Endothelial cell of umbilical vein (primary cell): ENCODE results near the gene MACF1. TPM values are rescaled to one million over a fixed set of nuclear protein-coding genes. Genes with fewer than 3 reads are reported as not detected.

Experiments
- BruUV-seq: library from RNA; stranded (reverse); fragments of 400-500 nt; replicated peaks from 2 replicates; lab custom pipeline; 2021; lab: Mats Ljungman, UMichigan
- CTCF ChIA-PET: fragments of 300-600, 350-600 bp; sonication (Branson Sonifier 250); formaldehyde crosslinking; loops from one replicate; lab custom pipeline; 2021; ENCODE audit warnings: antibody characterized with exemption, inconsistent platforms; lab: Charles Lee
- POLR2A ChIA-PET: fragments of 300-600, 350-600 bp; sonication (Branson Sonifier 250); formaldehyde crosslinking; loops from one replicate; lab custom pipeline; 2021; ENCODE audit warnings: antibody characterized with exemption, inconsistent platforms; lab: Charles Lee
- DNase-seq: peaks from one replicate; pipeline ENCODE4 v3.0.0-alpha.2; 2011; ENCODE audit warnings: low read depth, low spot score
- FAIRE-seq: peaks from 2 replicates; lab custom pipeline; 2011; peaks lifted over from hg19 to GRCh38; lab: Jason Lieb, UNC
- H2AFZ ChIP-seq: 2 replicates; pipeline ENCODE4 v1.6.0; 2012; ENCODE audit warnings: low read depth, low read length, control low read depth, inconsistent platforms
- H3K27ac ChIP-seq: 2 replicates; pipeline ENCODE4 v1.5.1; 2011; ENCODE audit warnings: low read depth, mild to moderate bottlenecking, control low read depth, low read length, moderate library complexity; ENCODE audit not compliant: insufficient read depth
- H3K27me3 ChIP-seq, 2 experiments: 2 replicates each; pipeline versions ENCODE4 v1.6.0 to v1.6.1; 2011; ENCODE audit warnings: low read length in 2 of 2, mixed read lengths in 1 of 2; ENCODE audit not compliant: control insufficient read depth in 2 of 2, insufficient read depth in 2 of 2
- H3K36me3 ChIP-seq, 2 experiments: 2 replicates in 1 of 2; 3 replicates in 1 of 2; pipeline ENCODE4 v1.5.1; 2011; ENCODE audit warnings: low read length in 2 of 2, mild to moderate bottlenecking in 1 of 2, moderate library complexity in 1 of 2; ENCODE audit not compliant: control insufficient read depth in 2 of 2, insufficient read depth in 2 of 2; ENCODE audit errors: extremely low read depth in 1 of 2
- H3K4me1 ChIP-seq: 3 replicates; pipeline ENCODE4 v1.5.1; 2011; ENCODE audit warnings: mild to moderate bottlenecking, low read length; ENCODE audit not compliant: control insufficient read depth, insufficient read depth; ENCODE audit errors: extremely low read depth
- H3K4me2 ChIP-seq: 2 replicates; pipeline ENCODE4 v1.6.1; 2011; ENCODE audit warnings: low read length, control low read depth, mixed read lengths; ENCODE audit not compliant: insufficient read depth
- H3K4me3 ChIP-seq, 3 experiments: fragments of 200-600 bp in 1 of 3; sonication (generic), shearing (Covaris generic) in 1 of 3; replicated peaks in 1 of 3; 2 replicates each; pipeline ENCODE4 v1.5.1; 2011 to 2016; ENCODE audit warnings: control low read depth in 3 of 3, low read length in 3 of 3, mild to moderate bottlenecking in 2 of 3, inconsistent platforms in 1 of 3, low read depth in 1 of 3, moderate library complexity in 1 of 3; ENCODE audit not compliant: insufficient read depth in 1 of 3
- H3K79me2 ChIP-seq: 2 replicates; pipeline ENCODE4 v1.6.0; 2012; ENCODE audit warnings: low read length, inconsistent platforms; ENCODE audit not compliant: control insufficient read depth, insufficient read depth
- H3K9ac ChIP-seq: replicated peaks from 2 replicates; pipeline ENCODE3; 2011; ENCODE audit warnings: low read length, control low read depth; ENCODE audit not compliant: insufficient read depth; ENCODE audit errors: extremely low read depth
- H3K9me1 ChIP-seq: replicated peaks from 3 replicates; pipeline ENCODE4 v1.6.0; 2011; ENCODE audit warnings: mild to moderate bottlenecking, low read length; ENCODE audit not compliant: control insufficient read depth, insufficient read depth; ENCODE audit errors: extremely low read depth
- H3K9me3 ChIP-seq: replicated peaks from 2 replicates; pipeline ENCODE4 v1.5.1; 2012; ENCODE audit warnings: low read length, inconsistent platforms; ENCODE audit not compliant: control insufficient read depth, insufficient read depth
- H4K20me1 ChIP-seq: replicated peaks from 2 replicates; pipeline ENCODE3; 2011; ENCODE audit warnings: mild to moderate bottlenecking, low read length; ENCODE audit not compliant: control insufficient read depth, insufficient read depth; ENCODE audit errors: extremely low read depth
- CTCF ChIP-seq, 2 donors: IDR thresholded peaks; 1 replicate in 1 of 2; 2 replicates in 1 of 2; pipeline ENCODE4 v1.5.1; 2011; ENCODE audit warnings: low read length in 2 of 2, mild to moderate bottlenecking in 2 of 2, moderate library complexity in 2 of 2, control low read depth in 1 of 2, inconsistent platforms in 1 of 2, low read depth in 1 of 2; ENCODE audit not compliant: insufficient read depth in 1 of 2; ENCODE audit errors: extremely low read depth in 1 of 2
- EZH2 ChIP-seq: IDR thresholded peaks from 2 replicates; pipeline ENCODE4 v1.6.1; 2012; ENCODE audit warnings: borderline replicate concordance, low read depth, mild to moderate bottlenecking, moderate library complexity, low read length, inconsistent platforms; ENCODE audit not compliant: severe bottlenecking
- FOS ChIP-seq: IDR thresholded peaks from 2 replicates; pipeline ENCODE4 v1.6.1; 2011; ENCODE audit warnings: mild to moderate bottlenecking, low read length, moderate library complexity, borderline replicate concordance; ENCODE audit not compliant: insufficient read depth
- GATA2 ChIP-seq: IDR thresholded peaks from 2 replicates; pipeline ENCODE4 v1.7.0; 2011; ENCODE audit warnings: low read depth, mild to moderate bottlenecking, moderate library complexity, mixed read lengths, low read length; ENCODE audit not compliant: insufficient read length, insufficient read depth
- JUN ChIP-seq: IDR thresholded peaks from 2 replicates; pipeline ENCODE4 v1.6.1; 2011; ENCODE audit warnings: borderline replicate concordance, low read depth; ENCODE audit not compliant: insufficient read length, insufficient read depth
- MAX ChIP-seq: IDR thresholded peaks from 2 replicates; pipeline ENCODE4 v1.6.1; 2011; ENCODE audit not compliant: insufficient read depth, insufficient read length
- MYC ChIP-seq: IDR thresholded peaks from one replicate; pipeline ENCODE4 v1.6.1; 2011; ENCODE audit warnings: mild to moderate bottlenecking, low read depth, low read length
- POLR2A ChIP-seq: IDR thresholded peaks from 2 replicates; pipeline ENCODE4 v1.6.1; 2012; ENCODE audit warnings: low read depth, mild to moderate bottlenecking, control low read depth, low read length
- POLR2AphosphoS5 ChIP-seq: IDR thresholded peaks from 2 replicates; pipeline ENCODE4 v1.6.1; 2012; ENCODE audit warnings: low read depth, mild to moderate bottlenecking, control low read depth, low read length, moderate library complexity; ENCODE audit not compliant: insufficient read depth
- dilution Hi-C: fragments of 300-500 bp; cut with MboI; formaldehyde crosslinking; loops from one replicate; pipeline ENCODE4 v1.15.0; 2019; ENCODE audit warnings: low sequenced_read_pairs; ENCODE audit not compliant: extremely low pct_ligation_motif_present
- intact Hi-C: fragments of 100-400 bp; cut with micrococcal nuclease; formaldehyde crosslinking; loops from one replicate; pipeline ENCODE4 v1.10.0; 2022
- polyA plus RNA-seq, 4 experiments: library from polyadenylated mRNA; depleted of rRNA in 3 of 4; stranded (reverse) in 3 of 4; unstranded in 1 of 4; fragments of >200 nt; gene quantifications; 2 replicates each; pipeline versions ENCODE4 v1.2.1 to v1.2.3, GENCODE V29; 2011 to 2012; ENCODE audit warnings: missing spikeins in 1 of 4
- total RNA-seq: library from RNA; stranded (reverse); gene quantifications from 2 replicates; pipeline ENCODE4 v1.2.3, GENCODE V29; 2021

Gene MACF1
- total and polyA plus RNA-seq, 2 donors (not counting 3 experiments of a cell fraction or from before 2014, with no cell fraction given) = 122 to 587 TPM

GRCh38 chr1:39354572-39354971, 150.1 kb downstream of the MACF1 start:
- DNase-seq (no peak), FAIRE-seq (no peak)
- intact Hi-C loops = no loop called here
- Histone ChIP-seq H3K4me3 (no peak overlapping the region), H3K9me1 (no peaks in the 10 kb centered on the region), H3K79me2 (peaks cover 2% of the 10 kb centered on the region), H3K4me1 (no peaks in the 10 kb centered on the region), H3K4me2 (no peak overlapping the region), H3K27me3 (no peaks in the 10 kb centered on the region), H3K27ac (no peak overlapping the region), H2AFZ (no peak overlapping the region), H3K9me3 (no peaks in the 10 kb centered on the region), H3K9ac (no peak overlapping the region), H3K36me3 (peaks cover 51 to 60% of the 10 kb centered on the region in 2 experiments), H4K20me1 (no peaks in the 10 kb centered on the region)
- CTCF ChIA-PET = interaction anchor here (0.6 to 3.5 kb wide), 6 partner anchors 11 to 460 kb away, joined by 3 to 14 read pairs (median 4); no protein-coding TSS in a partner anchor
- dilution Hi-C loops = no loop called here
- no TSS peak for BruUV-seq
- TF ChIP-seq POLR2AphosphoS5 = no peak
- TF ChIP-seq JUN = no peak
- no peak for TF ChIP-seq POLR2A
- TF ChIP-seq EZH2 = no peak
- TF ChIP-seq MAX = no peak
- no peak for TF ChIP-seq MYC
- TF ChIP-seq CTCF (IDR thresholded peaks at IDR 0.05; ENCODE audit: extremely low read depth in 1 of 2, insufficient read depth in 1 of 2, low read depth in 1 of 2, low read length in 2 of 2) = no peak
- TF ChIP-seq GATA2 = no peak
- TF ChIP-seq FOS = no peak
- POLR2A ChIA-PET = no interaction called here
